T-helper 9 cell (primary cell): ENCODE results near the gene CEP170.
A peak's percentile ranks its signal among the peaks of the same experiment; 100 is the strongest.

ENCODE experiments used
- DNase-seq: peaks from one replicate; pipeline ENCODE4 v3.0.0-alpha.2; 2020
- total RNA-seq, 2 donors: gene quantifications; one replicate each; lab custom pipeline; 2026; lab: John Stamatoyannopoulos, UW

CEP170 gene
- 26.3 to 38.3 reads per million in 2 donors for total RNA-seq

GRCh38 chr1:243254927-243255790 is at the start of gene CEP170:
TSS of gene CEP170 (minus strand) at chr1:243255281. CDS start at chr1:243225280, 30,001 bp downstream.
- peak; percentile 82 for DNase-seq

- no peak for DNase-seq
Observed at GRCh38 chr1:243301059-243301458, 46.0 kb upstream of the CEP170 start.

GRCh38 chr1:243299069-243299468 is 44.0 kb upstream of the CEP170 start:
- DNase-seq: no peak

- no peak for DNase-seq
Observed at GRCh38 chr1:243294723-243295121, 39.6 kb upstream of the CEP170 start.

- no peak for DNase-seq
Observed at GRCh38 chr1:243293941-243294722, 39.1 kb upstream of the CEP170 start.

GRCh38 chr1:243292117-243292516 is 37.0 kb upstream of the CEP170 start:
- DNase-seq: no peak

- no peak for DNase-seq
Observed at GRCh38 chr1:243291292-243291691, 36.2 kb upstream of the CEP170 start.

GRCh38 chr1:243288062-243288461 is 33.0 kb upstream of the CEP170 start:
- no peak for DNase-seq

- no peak for DNase-seq
Observed at GRCh38 chr1:243287652-243288051, 32.6 kb upstream of the CEP170 start.

- no peak for DNase-seq
Observed at GRCh38 chr1:243287123-243287460, 32.0 kb upstream of the CEP170 start.

- no peak for DNase-seq
Observed at GRCh38 chr1:243286409-243287122, 31.5 kb upstream of the CEP170 start.

GRCh38 chr1:243281672-243282071 is 26.6 kb upstream of the CEP170 start:
- DNase-seq: no peak

GRCh38 chr1:243280571-243281129 is 25.6 kb upstream of the CEP170 start:
- DNase-seq: no peak

- DNase-seq: no peak
Observed at GRCh38 chr1:243275316-243275715, 20.2 kb upstream of the CEP170 start.

GRCh38 chr1:243273945-243274344 is 18.9 kb upstream of the CEP170 start:
- no peak for DNase-seq

- DNase-seq: no peak
Observed at GRCh38 chr1:243273506-243273905, 18.4 kb upstream of the CEP170 start.

- DNase-seq: no peak
Observed at GRCh38 chr1:243272401-243272800, 17.3 kb upstream of the CEP170 start.

GRCh38 chr1:243271996-243272395 is 16.9 kb upstream of the CEP170 start:
- DNase-seq: no peak

- DNase-seq: no peak
Observed at GRCh38 chr1:243270097-243270864, 15.2 kb upstream of the CEP170 start.

- no peak for DNase-seq
Observed at GRCh38 chr1:243269461-243269801, 14.3 kb upstream of the CEP170 start.

GRCh38 chr1:243268751-243269460 is 13.8 kb upstream of the CEP170 start:
- DNase-seq: no peak
